Measurements from ENCODE around the gene PPP2R2B. TPM values are rescaled to one million over a fixed set of nuclear protein-coding genes. Genes with fewer than 3 reads are reported as not detected.

The PPP2R2B gene
- total RNA-seq, 1 experiment from 2014 or later: not detected

- Histone ChIP-seq H3K9me3 (ENCODE audit: control insufficient read depth in 1 of 2, insufficient read depth in 1 of 2, low read depth in 1 of 2, low read length in 2 of 2) (no peaks in the 10 kb centered on the region), H3K9ac (ENCODE audit: low read length) (no peak overlapping the region), H3K27ac (ENCODE audit: low read depth, low read length) (no peak overlapping the region), H2AFZ (ENCODE audit: low read depth, low read length, poor library complexity, severe bottlenecking) (no peak overlapping the region), H3K4me3 (replicated peaks in 1 of 2; ENCODE audit: low read depth in 1 of 2, low read length in 2 of 2) (no peak overlapping the region), H3K4me1 (ENCODE audit: control insufficient read depth in 1 of 2, insufficient read depth in 2 of 2, low read length in 2 of 2) (no peaks in the 10 kb centered on the region; a peak in 1 of 4 replicates), H3K79me2 (ENCODE audit: insufficient read depth, low read length) (no peaks in the 10 kb centered on the region), H3K36me3 (ENCODE audit: control insufficient read depth in 1 of 2, insufficient read depth in 2 of 2, low read length in 2 of 2) (no peaks in the 10 kb centered on the region), H3K4me2 (ENCODE audit: low read length) (no peak overlapping the region), H3K27me3 (ENCODE audit: insufficient read depth, low read length) (no peaks in the 10 kb centered on the region), H4K20me1 (ENCODE audit: insufficient read depth) (no peaks in the 10 kb centered on the region), H3K9me2 (ENCODE audit: insufficient read depth) (no peaks in the 10 kb centered on the region)
- TF ChIP-seq EGR1 (IDR thresholded peaks at IDR 0.05; ENCODE audit: low read depth) (no peak), CTCF (IDR thresholded peaks at IDR 0.05 in 2 of 3, conservative IDR thresholded peaks at IDR 0.05 in 1 of 3; ENCODE audit: borderline replicate concordance in 1 of 3, insufficient read depth in 1 of 3, low read depth in 2 of 3, low read length in 2 of 3) (no peak), POLR2A (IDR thresholded peaks at IDR 0.05; ENCODE audit: borderline replicate concordance, extremely low read depth, insufficient read depth, insufficient read length) (no peak), TCF7L2 (IDR thresholded peaks at IDR 0.05; ENCODE audit: borderline replicate concordance, extremely low read depth, insufficient read depth, insufficient read length) (no peak), REST (IDR thresholded peaks at IDR 0.05; ENCODE audit: low read depth) (no peak), CEBPB (IDR thresholded peaks at IDR 0.05; ENCODE audit: low read depth) (no peak), SIN3A (IDR thresholded peaks at IDR 0.05; ENCODE audit: low read depth) (no peak), JUND (IDR thresholded peaks at IDR 0.05) (no peak), ZNF274 (IDR thresholded peaks at IDR 0.05; ENCODE audit: low read depth, low read length) (no peak), ATF3 (IDR thresholded peaks at IDR 0.05) (no peak), POLR2AphosphoS5 (IDR thresholded peaks at IDR 0.05; ENCODE audit: low read depth, low read length) (no peak), SP1 (IDR thresholded peaks at IDR 0.05; ENCODE audit: low read depth) (no peak), FOSL1 (IDR thresholded peaks at IDR 0.05; ENCODE audit: low read depth) (no peak)
- ATAC-seq (no peak), DNase-seq (ENCODE audit: low read depth, low spot score) (no peak)
- ChIA-PET POLR2A (no interaction called here), RAD21 (ENCODE audit: low non-redundant PET in 1 of 2, low total read pairs in 2 of 2, uncharacterized antibody in 2 of 2, unreplicated experiment in 2 of 2) (no interaction called here), CTCF (no interaction called here)
- no TSS peak for BruUV-seq (replicated peaks)
- intact Hi-C loops (cut with micrococcal nuclease): no loop called here
These were observed 11.5 kb upstream of the PPP2R2B start for GRCh38 chr5:146890066-146890465.
